ENCODE data around the gene DNAH6.

DNA sequence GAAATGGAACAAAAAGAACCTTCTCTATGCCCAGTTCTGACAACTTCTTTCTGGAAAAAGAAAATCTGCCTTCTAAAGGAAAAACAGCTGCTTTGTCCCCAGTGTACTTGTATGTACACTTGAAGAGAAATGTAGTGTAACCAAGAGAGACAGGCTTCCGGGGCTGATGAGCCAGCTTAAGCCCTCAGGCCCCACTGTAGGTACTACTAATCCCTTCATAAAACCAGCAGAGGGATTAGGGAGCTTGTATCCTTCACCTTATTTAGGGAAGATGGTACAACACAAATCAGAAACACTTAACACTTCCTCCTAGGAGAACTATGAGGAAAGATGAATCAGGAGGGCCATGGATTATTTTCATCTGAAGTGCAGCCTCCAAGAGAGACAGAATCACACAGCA, 38.4 kb upstream of the DNAH6 start:
- TF ChIP-seq CTCF (IDR thresholded peaks at IDR 0.05) (no peak), EZH2 (IDR thresholded peaks at IDR 0.05) (no peak)

Measured in neural progenitor cell (in vitro differentiated cells).